Spleen (tissue), 11 donors: ENCODE data around the gene SURF1. TPM values are rescaled to one million over a fixed set of nuclear protein-coding genes. Genes with fewer than 3 reads are reported as not detected.
A peak's percentile ranks its signal among the peaks of the same experiment; 100 is the strongest.

ENCODE experiments used
- DNase-seq: peaks from one replicate; pipeline ENCODE4 v3.0.0-alpha.2; 2020
- H3K27ac ChIP-seq, 8 donors: fragments of 200-600 bp; sonication (generic) in 7 of 8; 1 replicate in 4 of 8; 2 replicates in 4 of 8; pipeline versions ENCODE4 v1.5.0 to v1.8.0; 2016 to 2021; ENCODE audit warnings: inconsistent platforms in 4 of 8, mild to moderate bottlenecking in 4 of 8, moderate library complexity in 1 of 8
- H3K27me3 ChIP-seq, 7 donors: fragments of 200-600 bp; sonication (generic) in 6 of 7; replicated peaks in 1 of 7; 1 replicate in 4 of 7; 2 replicates in 3 of 7; pipeline versions ENCODE4 v1.5.0 to v1.8.0; 2016 to 2021; ENCODE audit warnings: inconsistent platforms in 3 of 7, mild to moderate bottlenecking in 1 of 7
- H3K36me3 ChIP-seq, 6 donors: fragments of 200-600 bp; sonication (generic) in 5 of 6; 1 replicate in 4 of 6; 2 replicates in 2 of 6; pipeline versions ENCODE4 v1.5.0 to v1.8.0; 2016 to 2021; ENCODE audit warnings: inconsistent platforms in 2 of 6
- H3K4me1 ChIP-seq, 6 donors: fragments of 200-600 bp; sonication (generic) in 5 of 6; 1 replicate in 3 of 6; 2 replicates in 3 of 6; pipeline versions ENCODE4 v1.5.0 to v1.8.0; 2016 to 2021; ENCODE audit warnings: inconsistent platforms in 3 of 6
- H3K4me3 ChIP-seq, 8 donors: fragments of 200-600 bp; sonication (generic) in 7 of 8; 1 replicate in 4 of 8; 2 replicates in 4 of 8; pipeline versions ENCODE4 v1.5.0 to v1.8.0; 2016 to 2021; ENCODE audit warnings: inconsistent platforms in 4 of 8, mild to moderate bottlenecking in 4 of 8, moderate library complexity in 2 of 8
- H3K9me3 ChIP-seq, 8 donors: fragments of 200-600 bp; sonication (generic) in 7 of 8; 1 replicate in 4 of 8; 2 replicates in 4 of 8; pipeline versions ENCODE4 v1.5.0 to v1.8.0; 2016 to 2021; ENCODE audit warnings: inconsistent platforms in 4 of 8
- CTCF ChIP-seq, 11 experiments: fragments of 200-600 bp in 7 of 11; fragments of 450-650 bp in 4 of 11; sonication (generic) in 4 of 11; IDR thresholded peaks in 8 of 11; conservative IDR thresholded peaks in 3 of 11; 1 replicate in 7 of 11; 2 replicates in 4 of 11; pipeline versions ENCODE4 v1.4.0 to v1.8.0; 2016 to 2021; ENCODE audit warnings: antibody characterized with exemption in 11 of 11, inconsistent platforms in 4 of 11, mild to moderate bottlenecking in 1 of 11
- POLR2A ChIP-seq, 3 donors: fragments of 450-650 bp; IDR thresholded peaks; one replicate each; pipeline ENCODE4 v1.5.1; 2017; ENCODE audit warnings: antibody characterized with exemption in 3 of 3, mild to moderate bottlenecking in 1 of 3
- POLR2AphosphoS5 ChIP-seq, 3 donors: sonication (generic); formaldehyde crosslinking; IDR thresholded peaks; one replicate each; pipeline ENCODE4 v1.5.1; 2017; ENCODE audit warnings: antibody characterized with exemption in 3 of 3
- WGBS, 5 donors: extraction: QIAGEN DNeasy Blood & Tissue Kit in 3 of 5; methylation state at CpG; one replicate each; pipeline versions ENCODE4 v1.1.5 to v1.1.7; 2013 to 2018; 5-methylcytosine and 5-hydroxymethylcytosine counted together
- intact Hi-C: fragments of 100-400 bp; cut with DNase I; formaldehyde crosslinking; loops from one replicate; pipeline ENCODE4 v1.15.0; 2023; ENCODE audit warnings: low total_unique reads
- polyA plus RNA-seq, 3 donors: library from polyadenylated mRNA; stranded (reverse); fragments of 200-250 nt; gene quantifications; one replicate each; pipeline ENCODE4 v1.2.1, GENCODE V29; 2013
- total RNA-seq, 7 donors: library from RNA; depleted of rRNA in 3 of 7; stranded (reverse); fragments of >200 nt in 3 of 7; fragmentation: NEBNext Ultra II Directional in 4 of 7; extraction: Animal tissue kit (Norgen Biotek cat#: 25700) in 4 of 7; gene quantifications; one replicate each; pipeline versions ENCODE4 v1.1.0 to v1.2.1, GENCODE V29; 2016 to 2021
- donor health status: healthy with polysubstance abuse.
- donor health status: DM: no; HTN: no; CAD: no; lungs with moderate emphysema.
- donor health status: DM: no; HTN: no; CAD: no.
- donor health status: Bipolar disorder and iron deficiency.
- donor health status: healthy.
- donor health status: DM: no; HTN: no; CAD: no.
- donor health status: DM: yes; HTN: yes; CAD: no.

Gene SURF1
- total and polyA plus RNA-seq, 10 donors, result 31.4 to 75.6 (median 36.2) TPM

- intact Hi-C loops, result no loop called here
- peaks cover 8 to 62% (median 50%) of the 10 kb centered on the region in 6 donors for H3K36me3 ChIP-seq
These were observed 3.5 kb downstream of the SURF1 start for GRCh38 chr9:133352635-133353340.

GRCh38 chr9:133351908-133352634 lies 4.2 kb downstream of the SURF1 start:
- 76 to 83% (median 79%) methylated on average over 14 of the region's 14 CpGs for WGBS, 5 donors
- Histone ChIP-seq H3K27me3 (no peaks in the 10 kb centered on the region), H3K9me3 (no peaks in the 10 kb centered on the region), H3K27ac (peak overlapping the region in 1 of 8 donors; percentile 6), H3K36me3 (peaks cover 8 to 60% (median 50%) of the 10 kb centered on the region in 6 donors), H3K4me3 (no peak overlapping the region), H3K4me1 (peaks cover 26 to 83% (median 48%) of the 10 kb centered on the region in 6 donors)
- no peak for DNase-seq
- intact Hi-C loops, result no loop called here
- TF ChIP-seq POLR2AphosphoS5 (IDR thresholded peaks at IDR 0.05) (peak in 2 of 3 donors; percentile 32 to 55), POLR2A (IDR thresholded peaks at IDR 0.05) (no peak), CTCF (IDR thresholded peaks at IDR 0.05 in 8 of 11, conservative IDR thresholded peaks at IDR 0.05 in 3 of 11) (peak in 9 of 11 experiments; percentile 20 to 59 (median 41))

More at GRCh38 chr9:133352635-133353340, 3.5 kb downstream of the SURF1 start:
- Histone ChIP-seq H3K27me3 (no peaks in the 10 kb centered on the region), H3K4me3 (no peak overlapping the region), H3K9me3 (no peaks in the 10 kb centered on the region), H3K27ac (no peak overlapping the region), H3K4me1 (peaks cover 30 to 86% (median 52%) of the 10 kb centered on the region in 6 donors)
- DNase-seq, result no peak
- 68 to 83% (median 77%) methylated on average over 8 of the region's 8 CpGs for WGBS, 5 donors
- TF ChIP-seq POLR2AphosphoS5 (IDR thresholded peaks at IDR 0.05), result peak in 2 of 3 donors; percentile 1 to 38
- no peak for TF ChIP-seq CTCF (IDR thresholded peaks at IDR 0.05 in 8 of 11, conservative IDR thresholded peaks at IDR 0.05 in 3 of 11)

- no peak for DNase-seq
- intact Hi-C loops, result no loop called here
- H3K27me3 ChIP-seq, result no peaks in the 10 kb centered on the region
- H3K27ac ChIP-seq, result peak overlapping the region in 1 of 8 donors; percentile 6
- H3K36me3 ChIP-seq, result peaks cover 8 to 60% (median 50%) of the 10 kb centered on the region in 6 donors
- H3K9me3 ChIP-seq, result no peaks in the 10 kb centered on the region
- TF ChIP-seq POLR2A (IDR thresholded peaks at IDR 0.05), result no peak
- TF ChIP-seq CTCF (IDR thresholded peaks at IDR 0.05 in 8 of 11, conservative IDR thresholded peaks at IDR 0.05 in 3 of 11), result no peak
- no peak for TF ChIP-seq POLR2AphosphoS5 (IDR thresholded peaks at IDR 0.05)
- peaks cover 29 to 84% (median 50%) of the 10 kb centered on the region in 6 donors for H3K4me1 ChIP-seq
- WGBS, 5 donors, result 93 to 100% (median 97%) methylated on average over 3 of the region's 3 CpGs
- H3K4me3 ChIP-seq, result no peak overlapping the region
These were observed 4.8 kb downstream of the SURF1 start for GRCh38 chr9:133351526-133351907.
